Spleen (tissue), 11 donors: ENCODE measurements around the gene U2AF1L4. TPM values are rescaled to one million over a fixed set of nuclear protein-coding genes. Genes with fewer than 3 reads are reported as not detected.

Source experiments
- DNase-seq: peaks from one replicate; pipeline ENCODE4 v3.0.0-alpha.2; 2020
- H3K27ac ChIP-seq, 8 donors: fragments of 200-600 bp; sonication (generic) in 7 of 8; 1 replicate in 4 of 8; 2 replicates in 4 of 8; pipeline versions ENCODE4 v1.5.0 to v1.8.0; 2016 to 2021; ENCODE audit warnings: inconsistent platforms in 4 of 8, mild to moderate bottlenecking in 4 of 8, moderate library complexity in 1 of 8
- H3K27me3 ChIP-seq, 7 donors: fragments of 200-600 bp; sonication (generic) in 6 of 7; replicated peaks in 1 of 7; 1 replicate in 4 of 7; 2 replicates in 3 of 7; pipeline versions ENCODE4 v1.5.0 to v1.8.0; 2016 to 2021; ENCODE audit warnings: inconsistent platforms in 3 of 7, mild to moderate bottlenecking in 1 of 7
- H3K36me3 ChIP-seq, 6 donors: fragments of 200-600 bp; sonication (generic) in 5 of 6; 1 replicate in 4 of 6; 2 replicates in 2 of 6; pipeline versions ENCODE4 v1.5.0 to v1.8.0; 2016 to 2021; ENCODE audit warnings: inconsistent platforms in 2 of 6
- H3K4me1 ChIP-seq, 6 donors: fragments of 200-600 bp; sonication (generic) in 5 of 6; 1 replicate in 3 of 6; 2 replicates in 3 of 6; pipeline versions ENCODE4 v1.5.0 to v1.8.0; 2016 to 2021; ENCODE audit warnings: inconsistent platforms in 3 of 6
- H3K4me3 ChIP-seq, 8 donors: fragments of 200-600 bp; sonication (generic) in 7 of 8; 1 replicate in 4 of 8; 2 replicates in 4 of 8; pipeline versions ENCODE4 v1.5.0 to v1.8.0; 2016 to 2021; ENCODE audit warnings: inconsistent platforms in 4 of 8, mild to moderate bottlenecking in 4 of 8, moderate library complexity in 2 of 8
- H3K9me3 ChIP-seq, 8 donors: fragments of 200-600 bp; sonication (generic) in 7 of 8; 1 replicate in 4 of 8; 2 replicates in 4 of 8; pipeline versions ENCODE4 v1.5.0 to v1.8.0; 2016 to 2021; ENCODE audit warnings: inconsistent platforms in 4 of 8
- POLR2A ChIP-seq, 3 donors: fragments of 450-650 bp; IDR thresholded peaks; one replicate each; pipeline ENCODE4 v1.5.1; 2017; ENCODE audit warnings: antibody characterized with exemption in 3 of 3, mild to moderate bottlenecking in 1 of 3
- POLR2AphosphoS5 ChIP-seq, 3 donors: sonication (generic); formaldehyde crosslinking; IDR thresholded peaks; one replicate each; pipeline ENCODE4 v1.5.1; 2017; ENCODE audit warnings: antibody characterized with exemption in 3 of 3
- WGBS, 5 donors: extraction: QIAGEN DNeasy Blood & Tissue Kit in 3 of 5; methylation state at CpG; one replicate each; pipeline versions ENCODE4 v1.1.5 to v1.1.7; 2013 to 2018; 5-methylcytosine and 5-hydroxymethylcytosine counted together
- intact Hi-C: fragments of 100-400 bp; cut with DNase I; formaldehyde crosslinking; loops from one replicate; pipeline ENCODE4 v1.15.0; 2023; ENCODE audit warnings: low total_unique reads
- polyA plus RNA-seq, 3 donors: library from polyadenylated mRNA; stranded (reverse); fragments of 200-250 nt; gene quantifications; one replicate each; pipeline ENCODE4 v1.2.1, GENCODE V29; 2013
- total RNA-seq, 7 donors: library from RNA; depleted of rRNA in 3 of 7; stranded (reverse); fragments of >200 nt in 3 of 7; fragmentation: NEBNext Ultra II Directional in 4 of 7; extraction: Animal tissue kit (Norgen Biotek cat#: 25700) in 4 of 7; gene quantifications; one replicate each; pipeline versions ENCODE4 v1.1.0 to v1.2.1, GENCODE V29; 2016 to 2021
- TF ChIP-seq, protein P1 (sequence below), 11 experiments: fragments of 200-600 bp in 7 of 11; fragments of 450-650 bp in 4 of 11; sonication (generic) in 4 of 11; IDR thresholded peaks in 8 of 11; conservative IDR thresholded peaks in 3 of 11; 1 replicate in 7 of 11; 2 replicates in 4 of 11; pipeline versions ENCODE4 v1.4.0 to v1.8.0; 2016 to 2021; ENCODE audit warnings: antibody characterized with exemption in 11 of 11, inconsistent platforms in 4 of 11, mild to moderate bottlenecking in 1 of 11
- donor health status: healthy with polysubstance abuse.
- donor health status: DM: no; HTN: no; CAD: no; lungs with moderate emphysema.
- donor health status: DM: no; HTN: no; CAD: no.
- donor health status: Bipolar disorder and iron deficiency.
- donor health status: healthy.
- donor health status: DM: no; HTN: no; CAD: no.
- donor health status: DM: yes; HTN: yes; CAD: no.

U2AF1L4 gene
- total and polyA plus RNA-seq, 10 donors: 27.2 to 96.5 (median 29.9) TPM

DNA sequence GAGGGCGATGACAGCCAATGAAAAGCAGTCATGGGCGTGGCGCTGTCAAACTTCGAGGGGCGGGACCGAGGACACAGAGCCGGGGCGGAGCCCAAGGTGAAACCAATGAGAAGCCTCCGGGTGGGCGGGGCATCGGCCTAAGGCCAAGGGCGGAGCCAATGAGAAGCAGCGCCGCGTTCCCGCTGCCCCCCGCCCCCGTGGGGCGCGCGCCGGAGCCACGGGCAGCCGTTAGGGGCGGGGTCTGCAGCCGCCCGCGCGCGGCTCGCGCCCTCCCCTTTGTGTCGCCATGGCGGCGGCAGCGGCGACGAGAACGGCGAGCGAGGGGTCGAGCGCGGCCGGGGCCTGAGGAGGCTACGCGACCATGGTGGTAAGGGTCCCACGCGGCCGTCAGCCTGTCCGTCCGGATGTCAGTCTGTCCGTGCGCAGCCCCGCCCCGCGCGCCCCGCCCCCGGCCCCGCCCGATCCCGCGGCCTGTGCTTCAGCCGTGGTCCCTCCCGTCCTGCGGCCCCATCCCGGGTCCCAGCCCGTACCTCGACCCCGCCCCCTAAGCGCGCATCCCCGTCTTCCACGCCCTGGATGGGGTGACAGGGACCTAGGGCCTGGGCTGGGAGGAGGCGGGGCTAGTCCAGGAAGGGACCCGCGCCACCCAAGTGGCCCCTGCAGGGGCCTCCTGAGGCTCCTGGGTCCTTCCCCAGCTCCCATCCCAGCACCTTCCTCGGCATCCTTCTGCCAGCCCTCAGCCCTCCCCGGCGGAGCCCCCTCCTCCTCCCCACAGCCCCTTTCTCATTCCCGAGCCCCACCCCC, 30.3 kb upstream of the U2AF1L4 start, which contains the start of gene ARHGAP33:
Gene ARHGAP33 (plus strand): TSS at position 267 of the 804 bp plus-strand sequence. CDS start 95 bp downstream, at position 362.
- Histone ChIP-seq H3K4me3 (peak within 1 kb of the TSS; percentile 89 to 100 (median 98)), H3K27me3 (no peaks in the 10 kb centered on the region), H3K4me1 (peaks cover 4 to 22% (median 18%) of the 10 kb centered on the region in 6 donors), H3K36me3 (peaks cover 0 to 28% (median 7%) of the 10 kb centered on the region in 6 donors), H3K9me3 (no peaks in the 10 kb centered on the region), H3K27ac (peak within 1 kb of the TSS in 5 of 8 donors; percentile 51 to 85 (median 77))
- TF ChIP-seq POLR2A (IDR thresholded peaks at IDR 0.05) (no peak), POLR2AphosphoS5 (IDR thresholded peaks at IDR 0.05) (peak; percentile 8 to 66 (median 50))
- TF ChIP-seq, protein P1, sequence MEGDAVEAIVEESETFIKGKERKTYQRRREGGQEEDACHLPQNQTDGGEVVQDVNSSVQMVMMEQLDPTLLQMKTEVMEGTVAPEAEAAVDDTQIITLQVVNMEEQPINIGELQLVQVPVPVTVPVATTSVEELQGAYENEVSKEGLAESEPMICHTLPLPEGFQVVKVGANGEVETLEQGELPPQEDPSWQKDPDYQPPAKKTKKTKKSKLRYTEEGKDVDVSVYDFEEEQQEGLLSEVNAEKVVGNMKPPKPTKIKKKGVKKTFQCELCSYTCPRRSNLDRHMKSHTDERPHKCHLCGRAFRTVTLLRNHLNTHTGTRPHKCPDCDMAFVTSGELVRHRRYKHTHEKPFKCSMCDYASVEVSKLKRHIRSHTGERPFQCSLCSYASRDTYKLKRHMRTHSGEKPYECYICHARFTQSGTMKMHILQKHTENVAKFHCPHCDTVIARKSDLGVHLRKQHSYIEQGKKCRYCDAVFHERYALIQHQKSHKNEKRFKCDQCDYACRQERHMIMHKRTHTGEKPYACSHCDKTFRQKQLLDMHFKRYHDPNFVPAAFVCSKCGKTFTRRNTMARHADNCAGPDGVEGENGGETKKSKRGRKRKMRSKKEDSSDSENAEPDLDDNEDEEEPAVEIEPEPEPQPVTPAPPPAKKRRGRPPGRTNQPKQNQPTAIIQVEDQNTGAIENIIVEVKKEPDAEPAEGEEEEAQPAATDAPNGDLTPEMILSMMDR (IDR thresholded peaks at IDR 0.05 in 8 of 11, conservative IDR thresholded peaks at IDR 0.05 in 3 of 11): peak in 5 of 11 experiments; percentile 7 to 39 (median 13)
- intact Hi-C loops: no loop called here
- WGBS, 5 donors: 0 to 1% (median 1%) methylated on average over 54 to 82 of the region's 82 CpGs
- DNase-seq: peak; percentile 99

DNA sequence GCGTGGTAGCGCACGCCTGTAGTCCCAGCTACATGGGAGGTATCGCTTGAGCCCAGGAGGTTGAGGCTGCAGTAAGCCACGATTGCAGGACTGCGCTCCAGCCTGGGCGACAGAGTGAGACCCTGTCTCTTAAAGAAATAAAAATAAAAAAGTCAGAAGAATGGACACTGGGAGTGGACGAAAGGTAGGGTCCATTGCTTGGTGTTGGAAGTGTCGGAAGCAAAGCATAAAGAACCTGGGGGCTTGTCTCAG, 29.8 kb upstream of the U2AF1L4 start:
- Histone ChIP-seq H3K27ac (peak overlapping the region in 2 of 8 donors; percentile 78 to 85), H3K4me3 (peak overlapping the region; percentile 89 to 100 (median 98)), H3K9me3 (no peaks in the 10 kb centered on the region), H3K36me3 (peaks cover 0 to 23% (median 2%) of the 10 kb centered on the region in 6 donors), H3K27me3 (no peaks in the 10 kb centered on the region), H3K4me1 (peaks cover 4 to 22% (median 18%) of the 10 kb centered on the region in 6 donors)
- WGBS, 5 donors: 11 to 40% (median 28%) methylated on average over 9 of the region's 9 CpGs
- no peak for DNase-seq
- intact Hi-C loops: no loop called here
- TF ChIP-seq POLR2AphosphoS5 (IDR thresholded peaks at IDR 0.05) (no peak), POLR2A (IDR thresholded peaks at IDR 0.05) (no peak)
- TF ChIP-seq, protein P1 (IDR thresholded peaks at IDR 0.05 in 8 of 11, conservative IDR thresholded peaks at IDR 0.05 in 3 of 11): no peak

DNA sequence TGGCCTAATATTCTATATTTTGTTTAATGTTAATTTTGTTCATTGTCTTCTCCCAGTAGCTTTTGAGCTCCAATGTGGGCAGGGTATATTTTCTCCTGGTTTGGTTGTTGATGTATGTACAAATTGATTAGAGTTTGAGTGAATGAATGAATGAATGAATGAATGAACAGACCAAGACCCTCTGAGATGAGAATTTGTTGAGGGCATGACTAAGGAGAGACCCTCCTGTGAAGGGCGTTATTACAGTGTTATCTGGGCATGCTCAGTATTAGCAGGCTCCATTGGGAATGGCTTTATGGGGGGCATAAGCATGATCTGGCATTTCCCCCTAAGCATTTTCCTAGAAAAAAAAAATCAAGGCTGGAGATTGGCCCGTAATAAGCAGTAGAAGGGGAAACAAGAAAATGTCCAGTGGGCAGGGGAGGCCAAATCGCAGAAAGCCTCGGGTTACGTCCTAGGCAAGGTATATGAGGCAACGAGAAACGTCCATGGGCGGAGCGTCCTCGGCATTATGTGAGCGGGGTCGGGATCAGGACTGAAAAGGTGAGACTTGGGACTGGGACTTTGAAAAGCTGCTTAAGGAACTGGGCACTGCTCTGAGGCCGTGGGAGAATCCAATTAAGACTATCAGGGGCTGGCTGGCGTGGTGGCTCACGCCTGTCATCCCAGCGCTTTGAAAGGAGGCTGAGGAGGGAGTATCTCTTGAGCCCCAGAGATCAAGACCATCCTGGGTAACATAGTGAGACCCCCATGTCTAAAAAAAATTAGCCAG, 29.2 kb upstream of the U2AF1L4 start:
- H3K4me3 ChIP-seq: peak overlapping the region in 7 of 8 donors; percentile 89 to 100 (median 98)
- TF ChIP-seq POLR2A (IDR thresholded peaks at IDR 0.05): no peak
- TF ChIP-seq POLR2AphosphoS5 (IDR thresholded peaks at IDR 0.05): no peak
- TF ChIP-seq, protein P1 (IDR thresholded peaks at IDR 0.05 in 8 of 11, conservative IDR thresholded peaks at IDR 0.05 in 3 of 11): no peak
- 42 to 61% (median 52%) methylated on average over 16 of the region's 16 CpGs for WGBS, 5 donors
- DNase-seq: no peak
- peaks cover 0 to 19% (median 0%) of the 10 kb centered on the region in 6 donors for H3K36me3 ChIP-seq
- H3K4me1 ChIP-seq: peaks cover 4 to 22% (median 18%) of the 10 kb centered on the region in 6 donors
- peak overlapping the region in 2 of 8 donors; percentile 78 to 85 for H3K27ac ChIP-seq
- no peaks in the 10 kb centered on the region for H3K27me3 ChIP-seq
- H3K9me3 ChIP-seq: no peaks in the 10 kb centered on the region
- intact Hi-C loops: no loop called here
